Gastroesophageal sphincter (tissue), 3 donors: ENCODE data around the gene TRAF3.

Source experiments
- CTCF ChIP-seq, 4 experiments: fragments of 200-600 bp in 2 of 4; fragments of 450-650 bp in 2 of 4; sonication (generic) in 1 of 4; IDR thresholded peaks; one replicate each; pipeline ENCODE4 v1.5.1; 2017 to 2019; ENCODE audit warnings: antibody characterized with exemption in 4 of 4, mild to moderate bottlenecking in 2 of 4, moderate library complexity in 2 of 4
- EP300 ChIP-seq: sonication (generic); formaldehyde crosslinking; IDR thresholded peaks from one replicate; pipeline ENCODE4 v1.6.1; 2017; ENCODE audit warnings: antibody characterized with exemption, mild to moderate bottlenecking
- POLR2A ChIP-seq, 2 donors: fragments of 450-650 bp; IDR thresholded peaks; one replicate each; pipeline ENCODE4 v1.6.1; 2017; ENCODE audit warnings: antibody characterized with exemption in 2 of 2, mild to moderate bottlenecking in 2 of 2, moderate library complexity in 1 of 2
- POLR2AphosphoS5 ChIP-seq: sonication (generic); formaldehyde crosslinking; IDR thresholded peaks from one replicate; pipeline ENCODE4 v1.6.1; 2017; ENCODE audit warnings: antibody characterized with exemption

- TF ChIP-seq POLR2AphosphoS5 (no peak), CTCF (IDR thresholded peaks at IDR 0.05) (no peak), POLR2A (IDR thresholded peaks at IDR 0.05) (no peak), EP300 (no peak)
These were observed 124.8 kb downstream of the TRAF3 start for GRCh38 chr14:102902086-102902485.
